ENCODE measurements around the gene MUC5AC. TPM values are rescaled to one million over a fixed set of nuclear protein-coding genes. Genes with fewer than 3 reads are reported as not detected.
"Not testable (repeated sequence)": the region's sequence is repeated elsewhere in the genome, so short reads cannot be mapped to it uniquely, and the experiment has no call there.

MUC5AC gene
- total and polyA plus RNA-seq, 7 donors = 0.02 TPM; not detected in 6

DNA sequence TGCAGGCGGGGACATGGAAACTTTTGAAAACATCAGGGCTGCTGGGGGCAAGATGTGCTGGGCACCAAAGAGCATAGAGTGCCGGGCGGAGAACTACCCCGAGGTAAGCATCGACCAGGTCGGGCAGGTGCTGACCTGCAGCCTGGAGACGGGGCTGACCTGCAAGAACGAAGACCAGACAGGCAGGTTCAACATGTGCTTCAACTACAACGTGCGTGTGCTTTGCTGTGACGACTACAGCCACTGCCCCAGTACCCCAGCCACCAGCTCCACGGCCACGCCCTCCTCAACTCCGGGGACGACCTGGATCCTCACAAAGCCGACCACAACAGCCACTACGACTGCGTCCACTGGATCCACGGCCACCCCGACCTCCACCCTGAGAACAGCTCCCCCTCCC is 84.5 kb downstream of the MUC5AC start:
- 94 to 95% (median 95%) methylated on average over 20 of the region's 20 CpGs for WGBS, 3 donors
- ATAC-seq (no peak), DNase-seq (no peak)
- Histone ChIP-seq H3K9me3 (no peaks in the 10 kb centered on the region), H3K4me3 (no peak overlapping the region), H3K27me3 (ENCODE audit: insufficient read depth in 3 of 3, low read length in 2 of 3) (no peaks in the 10 kb centered on the region), H3K27ac (no peak overlapping the region), H3K36me3 (ENCODE audit: insufficient read depth in 1 of 2, low read depth in 1 of 2) (no peaks in the 10 kb centered on the region), H3K4me1 (no peaks in the 10 kb centered on the region)
- TF ChIP-seq, protein P1, sequence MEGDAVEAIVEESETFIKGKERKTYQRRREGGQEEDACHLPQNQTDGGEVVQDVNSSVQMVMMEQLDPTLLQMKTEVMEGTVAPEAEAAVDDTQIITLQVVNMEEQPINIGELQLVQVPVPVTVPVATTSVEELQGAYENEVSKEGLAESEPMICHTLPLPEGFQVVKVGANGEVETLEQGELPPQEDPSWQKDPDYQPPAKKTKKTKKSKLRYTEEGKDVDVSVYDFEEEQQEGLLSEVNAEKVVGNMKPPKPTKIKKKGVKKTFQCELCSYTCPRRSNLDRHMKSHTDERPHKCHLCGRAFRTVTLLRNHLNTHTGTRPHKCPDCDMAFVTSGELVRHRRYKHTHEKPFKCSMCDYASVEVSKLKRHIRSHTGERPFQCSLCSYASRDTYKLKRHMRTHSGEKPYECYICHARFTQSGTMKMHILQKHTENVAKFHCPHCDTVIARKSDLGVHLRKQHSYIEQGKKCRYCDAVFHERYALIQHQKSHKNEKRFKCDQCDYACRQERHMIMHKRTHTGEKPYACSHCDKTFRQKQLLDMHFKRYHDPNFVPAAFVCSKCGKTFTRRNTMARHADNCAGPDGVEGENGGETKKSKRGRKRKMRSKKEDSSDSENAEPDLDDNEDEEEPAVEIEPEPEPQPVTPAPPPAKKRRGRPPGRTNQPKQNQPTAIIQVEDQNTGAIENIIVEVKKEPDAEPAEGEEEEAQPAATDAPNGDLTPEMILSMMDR (IDR thresholded peaks at IDR 0.05) = no peak
- intact Hi-C loops (cut with DNase I) = no loop called here

DNA sequence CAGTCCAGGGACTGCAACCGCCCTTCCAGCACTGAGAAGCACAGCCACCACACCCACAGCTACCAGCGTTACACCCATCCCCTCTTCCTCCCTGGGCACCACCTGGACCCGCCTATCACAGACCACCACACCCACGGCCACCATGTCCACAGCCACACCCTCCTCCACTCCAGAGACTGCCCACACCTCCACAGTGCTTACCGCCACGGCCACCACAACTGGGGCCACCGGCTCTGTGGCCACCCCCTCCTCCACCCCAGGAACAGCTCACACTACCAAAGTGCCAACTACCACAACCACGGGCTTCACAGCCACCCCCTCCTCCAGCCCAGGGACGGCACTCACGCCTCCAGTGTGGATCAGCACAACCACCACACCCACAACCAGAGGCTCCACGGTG is 85.0 kb downstream of the MUC5AC start:
- not testable (repeated sequence) for DNase-seq, H3K4me1 ChIP-seq
- 85 to 94% (median 87%) methylated on average over 4 to 10 of the region's 11 CpGs for WGBS, 3 donors

DNA sequence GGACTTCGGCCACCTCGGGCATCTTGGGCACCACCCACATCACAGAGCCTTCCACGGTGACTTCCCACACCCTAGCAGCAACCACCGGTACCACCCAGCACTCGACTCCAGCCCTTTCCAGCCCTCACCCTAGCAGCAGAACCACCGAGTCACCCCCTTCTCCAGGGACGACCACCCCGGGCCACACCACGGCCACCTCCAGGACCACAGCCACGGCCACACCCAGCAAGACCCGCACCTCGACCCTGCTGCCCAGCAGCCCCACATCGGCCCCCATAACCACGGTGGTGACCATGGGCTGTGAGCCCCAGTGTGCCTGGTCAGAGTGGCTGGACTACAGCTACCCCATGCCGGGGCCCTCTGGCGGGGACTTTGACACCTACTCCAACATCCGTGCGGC is 85.8 kb downstream of the MUC5AC start:
- DNase-seq; ATAC-seq; H3K4me1 ChIP-seq; H3K27me3 ChIP-seq (ENCODE audit: insufficient read depth in 3 of 3, low read length in 2 of 3); H3K9me3 ChIP-seq; H3K36me3 ChIP-seq (ENCODE audit: insufficient read depth in 1 of 2, low read depth in 1 of 2); intact Hi-C loops (cut with DNase I); H3K27ac ChIP-seq; H3K4me3 ChIP-seq: not testable (repeated sequence)
- WGBS, 3 donors = 93 to 96% (median 93%) methylated on average over 9 to 14 of the region's 18 CpGs

More for the DNA sequence above, 85.0 kb downstream of the MUC5AC start:
- H3K27ac ChIP-seq; H3K9me3 ChIP-seq; intact Hi-C loops (cut with DNase I); H3K36me3 ChIP-seq (ENCODE audit: insufficient read depth in 1 of 2, low read depth in 1 of 2); H3K4me3 ChIP-seq; H3K27me3 ChIP-seq (ENCODE audit: insufficient read depth in 3 of 3, low read length in 2 of 3); ATAC-seq: not testable (repeated sequence)

DNA sequence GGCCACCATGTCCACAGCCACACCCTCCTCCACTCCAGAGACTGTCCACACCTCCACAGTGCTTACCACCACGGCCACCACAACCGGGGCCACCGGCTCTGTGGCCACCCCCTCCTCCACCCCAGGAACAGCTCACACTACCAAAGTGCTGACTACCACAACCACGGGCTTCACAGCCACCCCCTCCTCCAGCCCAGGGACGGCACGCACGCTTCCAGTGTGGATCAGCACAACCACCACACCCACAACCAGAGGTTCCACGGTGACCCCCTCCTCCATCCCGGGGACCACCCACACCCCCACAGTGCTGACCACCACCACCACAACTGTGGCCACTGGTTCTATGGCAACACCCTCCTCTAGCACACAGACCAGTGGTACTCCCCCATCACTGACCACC is 86.8 kb downstream of the MUC5AC start:
- H3K4me3 ChIP-seq; intact Hi-C loops (cut with DNase I): not testable (repeated sequence)
- WGBS, 3 donors = 84 to 98% (median 96%) methylated on average over 8 to 9 of the region's 9 CpGs

DNA sequence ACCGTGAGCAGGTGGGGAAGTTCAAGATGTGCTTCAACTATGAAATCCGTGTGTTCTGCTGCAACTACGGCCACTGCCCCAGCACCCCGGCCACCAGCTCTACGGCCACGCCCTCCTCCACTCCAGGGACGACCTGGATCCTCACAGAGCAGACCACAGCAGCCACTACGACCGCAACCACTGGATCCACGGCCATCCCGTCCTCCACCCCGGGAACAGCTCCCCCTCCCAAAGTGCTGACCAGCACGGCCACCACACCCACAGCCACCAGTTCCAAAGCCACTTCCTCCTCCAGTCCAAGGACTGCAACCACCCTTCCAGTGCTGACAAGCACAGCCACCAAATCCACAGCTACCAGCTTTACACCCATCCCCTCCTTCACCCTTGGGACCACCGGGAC is 88.0 kb downstream of the MUC5AC start:
- ATAC-seq; H3K4me3 ChIP-seq; H3K36me3 ChIP-seq (ENCODE audit: insufficient read depth in 1 of 2, low read depth in 1 of 2); H3K9me3 ChIP-seq; intact Hi-C loops (cut with DNase I); H3K4me1 ChIP-seq; H3K27ac ChIP-seq; H3K27me3 ChIP-seq (ENCODE audit: insufficient read depth in 3 of 3, low read length in 2 of 3); DNase-seq: not testable (repeated sequence)
- WGBS, 3 donors = 88 to 94% (median 94%) methylated on average over 10 to 13 of the region's 14 CpGs

More for the DNA sequence above, 86.8 kb downstream of the MUC5AC start:
- not testable (repeated sequence) for H3K4me1 ChIP-seq; ATAC-seq; DNase-seq; H3K27me3 ChIP-seq (ENCODE audit: insufficient read depth in 3 of 3, low read length in 2 of 3); H3K27ac ChIP-seq; H3K36me3 ChIP-seq (ENCODE audit: insufficient read depth in 1 of 2, low read depth in 1 of 2); H3K9me3 ChIP-seq

DNA sequence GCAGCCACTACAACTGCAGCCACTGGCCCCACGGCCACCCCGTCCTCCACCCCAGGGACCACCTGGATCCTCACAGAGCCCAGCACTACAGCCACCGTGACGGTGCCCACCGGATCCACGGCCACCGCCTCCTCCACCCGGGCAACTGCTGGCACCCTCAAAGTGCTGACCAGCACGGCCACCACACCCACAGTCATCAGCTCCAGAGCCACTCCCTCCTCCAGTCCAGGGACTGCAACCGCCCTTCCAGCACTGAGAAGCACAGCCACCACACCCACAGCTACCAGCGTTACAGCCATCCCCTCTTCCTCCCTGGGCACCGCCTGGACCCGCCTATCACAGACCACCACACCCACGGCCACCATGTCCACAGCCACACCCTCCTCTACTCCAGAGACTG is 88.5 kb downstream of the MUC5AC start:
- H3K27ac ChIP-seq; intact Hi-C loops (cut with DNase I); DNase-seq; H3K4me1 ChIP-seq; H3K4me3 ChIP-seq; H3K27me3 ChIP-seq (ENCODE audit: insufficient read depth in 3 of 3, low read length in 2 of 3); H3K36me3 ChIP-seq (ENCODE audit: insufficient read depth in 1 of 2, low read depth in 1 of 2); ATAC-seq; H3K9me3 ChIP-seq: not testable (repeated sequence)
- 87 to 93% (median 89%) methylated on average over 9 to 14 of the region's 14 CpGs for WGBS, 3 donors

DNA sequence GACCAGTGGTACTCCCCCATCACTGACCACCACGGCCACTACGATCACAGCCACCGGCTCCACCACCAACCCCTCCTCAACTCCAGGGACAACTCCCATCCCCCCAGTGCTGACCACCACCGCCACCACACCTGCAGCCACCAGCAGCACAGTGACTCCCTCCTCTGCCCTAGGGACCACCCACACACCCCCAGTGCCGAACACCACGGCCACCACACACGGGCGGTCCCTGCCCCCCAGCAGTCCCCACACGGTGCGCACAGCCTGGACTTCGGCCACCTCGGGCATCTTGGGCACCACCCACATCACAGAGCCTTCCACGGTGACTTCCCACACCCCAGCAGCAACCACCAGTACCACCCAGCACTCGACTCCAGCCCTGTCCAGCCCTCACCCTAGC is 89.3 kb downstream of the MUC5AC start:
- ATAC-seq; H3K27ac ChIP-seq; H3K4me3 ChIP-seq; intact Hi-C loops (cut with DNase I); H3K4me1 ChIP-seq; H3K27me3 ChIP-seq (ENCODE audit: insufficient read depth in 3 of 3, low read length in 2 of 3); H3K36me3 ChIP-seq (ENCODE audit: insufficient read depth in 1 of 2, low read depth in 1 of 2); H3K9me3 ChIP-seq; DNase-seq: not testable (repeated sequence)
- 89 to 91% (median 90%) methylated on average over 7 to 14 of the region's 14 CpGs for WGBS, 3 donors

DNA sequence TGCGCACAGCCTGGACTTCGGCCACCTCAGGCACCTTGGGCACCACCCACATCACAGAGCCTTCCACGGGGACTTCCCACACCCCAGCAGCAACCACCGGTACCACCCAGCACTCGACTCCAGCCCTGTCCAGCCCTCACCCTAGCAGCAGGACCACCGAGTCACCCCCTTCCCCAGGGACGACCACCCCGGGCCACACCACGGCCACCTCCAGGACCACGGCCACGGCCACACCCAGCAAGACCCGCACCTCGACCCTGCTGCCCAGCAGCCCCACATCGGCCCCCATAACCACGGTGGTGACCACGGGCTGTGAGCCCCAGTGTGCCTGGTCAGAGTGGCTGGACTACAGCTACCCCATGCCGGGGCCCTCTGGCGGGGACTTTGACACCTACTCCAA is 91.2 kb downstream of the MUC5AC start:
- WGBS, 3 donors = 90 to 97% methylated on average over 9 to 11 of the region's 18 CpGs; no CpG with 5 or more reads in 1 of the 3 donors
- intact Hi-C loops (cut with DNase I) = not testable (repeated sequence)

DNA sequence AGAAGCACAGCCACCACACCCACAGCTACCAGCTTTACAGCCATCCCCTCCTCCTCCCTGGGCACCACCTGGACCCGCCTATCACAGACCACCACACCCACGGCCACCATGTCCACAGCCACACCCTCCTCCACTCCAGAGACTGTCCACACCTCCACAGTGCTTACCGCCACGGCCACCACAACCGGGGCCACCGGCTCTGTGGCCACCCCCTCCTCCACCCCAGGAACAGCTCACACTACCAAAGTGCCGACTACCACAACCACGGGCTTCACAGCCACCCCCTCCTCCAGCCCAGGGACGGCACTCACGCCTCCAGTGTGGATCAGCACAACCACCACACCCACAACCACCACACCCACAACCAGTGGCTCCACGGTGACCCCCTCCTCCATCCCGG is 92.7 kb downstream of the MUC5AC start:
- DNase-seq; H3K4me3 ChIP-seq; H3K4me1 ChIP-seq; intact Hi-C loops (cut with DNase I); ATAC-seq; H3K9me3 ChIP-seq; H3K27ac ChIP-seq; H3K27me3 ChIP-seq (ENCODE audit: insufficient read depth in 3 of 3, low read length in 2 of 3); H3K36me3 ChIP-seq (ENCODE audit: insufficient read depth in 1 of 2, low read depth in 1 of 2): not testable (repeated sequence)
- 96 to 100% (median 99%) methylated on average over 2 to 4 of the region's 12 CpGs for WGBS, 3 donors

More for the DNA sequence above, 91.2 kb downstream of the MUC5AC start:
- H3K27ac ChIP-seq; H3K27me3 ChIP-seq (ENCODE audit: insufficient read depth in 3 of 3, low read length in 2 of 3); ATAC-seq; H3K36me3 ChIP-seq (ENCODE audit: insufficient read depth in 1 of 2, low read depth in 1 of 2); DNase-seq; H3K4me1 ChIP-seq; H3K4me3 ChIP-seq; H3K9me3 ChIP-seq: not testable (repeated sequence)
